NCI-H524 (cell line): ENCODE measurements around the gene UPF3B.
"Not testable (repeated sequence)": the region's sequence is repeated elsewhere in the genome, so short reads cannot be mapped to it uniquely, and the experiment has no call there.

Experiments used
- DNase-seq, 2 experiments: peaks; one replicate each; lab custom pipeline; 2025; lab: John Stamatoyannopoulos, UW

The UPF3B gene

GRCh38 chrX:119826399-119826959, 26.3 kb downstream of the UPF3B start:
- no peak for DNase-seq

GRCh38 chrX:119824221-119824620, 28.5 kb downstream of the UPF3B start:
- DNase-seq: not testable (repeated sequence)

- DNase-seq: not testable (repeated sequence)
Observed at GRCh38 chrX:119821703-119822102, 31.1 kb downstream of the UPF3B start.

- no peak for DNase-seq
Observed at GRCh38 chrX:119817130-119817690, 35.6 kb downstream of the UPF3B start.

- DNase-seq: no peak
Observed at GRCh38 chrX:119816300-119816699, 36.5 kb downstream of the UPF3B start.

GRCh38 chrX:119809185-119809666, 43.5 kb downstream of the UPF3B start:
- DNase-seq: no peak

- not testable (repeated sequence) for DNase-seq
Observed at GRCh38 chrX:119808461-119808860, 44.3 kb downstream of the UPF3B start.

GRCh38 chrX:119802546-119802945, 50.2 kb downstream of the UPF3B start:
- no peak for DNase-seq

- no peak for DNase-seq
Observed at GRCh38 chrX:119801253-119802221, 51.2 kb downstream of the UPF3B start.

- peak; percentile 91 to 93 for DNase-seq
Observed at GRCh38 chrX:119791437-119792231, 61.1 kb downstream of the UPF3B start, which contains the start of gene RPL39. RPL39 (minus strand) TSS chrX:119791630; CDS start chrX:119791576, 54 bp downstream.

- peak; percentile 21 to 65 for DNase-seq
Observed at GRCh38 chrX:119790977-119791436, 61.8 kb downstream of the UPF3B start.

- DNase-seq: peak; percentile 5 to 33
Observed at GRCh38 chrX:119784747-119785446, 67.9 kb downstream of the UPF3B start.
